Measurements from ENCODE around the gene SPSB1. TPM values are rescaled to one million over a fixed set of nuclear protein-coding genes. Genes with fewer than 3 reads are reported as not detected.

SPSB1 gene
- total and polyA plus RNA-seq, 2 of the 4 experiments (the other 2 are of a cell fraction) = 16.7 to 19.8 TPM

GRCh38 chr1:9262096-9262986, 30.4 kb upstream of the SPSB1 start:
- intact Hi-C loops (cut with micrococcal nuclease) = no loop called here
- no TSS peak for BruUV-seq (replicated peaks)
- no peak for DNase-seq

More at GRCh38 chr1:9262096-9262986, 30.4 kb upstream of the SPSB1 start:
- no peak for ATAC-seq (ENCODE audit: low read depth)
- no peak overlapping the region for H2AK5ac ChIP-seq (ENCODE audit: low read depth, low read length)
- no peak overlapping the region for H4K8ac ChIP-seq (ENCODE audit: low read depth in 2 of 2, low read length in 2 of 2)
- no peak overlapping the region for H3K18ac ChIP-seq (ENCODE audit: low read depth, low read length)
- TF ChIP-seq NFE2L2 (IDR thresholded peaks at IDR 0.05; ENCODE audit: low read depth, low read length) (no peak), BHLHE40 (IDR thresholded peaks at IDR 0.05; ENCODE audit: low read depth, low read length) (no peak), POLR2A (IDR thresholded peaks at IDR 0.05; ENCODE audit: low read depth, low read length) (no peak), SMC3 (IDR thresholded peaks at IDR 0.05; ENCODE audit: low read depth, low read length) (no peak), RCOR1 (IDR thresholded peaks at IDR 0.05; ENCODE audit: insufficient replicate concordance, low read length) (no peak)
- TF ChIP-seq, protein P1, sequence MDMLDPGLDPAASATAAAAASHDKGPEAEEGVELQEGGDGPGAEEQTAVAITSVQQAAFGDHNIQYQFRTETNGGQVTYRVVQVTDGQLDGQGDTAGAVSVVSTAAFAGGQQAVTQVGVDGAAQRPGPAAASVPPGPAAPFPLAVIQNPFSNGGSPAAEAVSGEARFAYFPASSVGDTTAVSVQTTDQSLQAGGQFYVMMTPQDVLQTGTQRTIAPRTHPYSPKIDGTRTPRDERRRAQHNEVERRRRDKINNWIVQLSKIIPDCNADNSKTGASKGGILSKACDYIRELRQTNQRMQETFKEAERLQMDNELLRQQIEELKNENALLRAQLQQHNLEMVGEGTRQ (IDR thresholded peaks at IDR 0.05; ENCODE audit: low read depth, low read length) = no peak
- TF ChIP-seq, protein P2, sequence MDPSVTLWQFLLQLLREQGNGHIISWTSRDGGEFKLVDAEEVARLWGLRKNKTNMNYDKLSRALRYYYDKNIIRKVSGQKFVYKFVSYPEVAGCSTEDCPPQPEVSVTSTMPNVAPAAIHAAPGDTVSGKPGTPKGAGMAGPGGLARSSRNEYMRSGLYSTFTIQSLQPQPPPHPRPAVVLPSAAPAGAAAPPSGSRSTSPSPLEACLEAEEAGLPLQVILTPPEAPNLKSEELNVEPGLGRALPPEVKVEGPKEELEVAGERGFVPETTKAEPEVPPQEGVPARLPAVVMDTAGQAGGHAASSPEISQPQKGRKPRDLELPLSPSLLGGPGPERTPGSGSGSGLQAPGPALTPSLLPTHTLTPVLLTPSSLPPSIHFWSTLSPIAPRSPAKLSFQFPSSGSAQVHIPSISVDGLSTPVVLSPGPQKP (IDR thresholded peaks at IDR 0.05; ENCODE audit: borderline replicate concordance, low read depth, low read length) = no peak
- H2AFZ ChIP-seq (replicated peaks; ENCODE audit: low read length, poor library complexity) = no peak overlapping the region
- no peak overlapping the region for H3K4me2 ChIP-seq (ENCODE audit: low read depth, low read length)
- H3K36me3 ChIP-seq (ENCODE audit: control insufficient read depth, insufficient read depth, low read length) = peaks cover 34% of the 10 kb centered on the region
- H3K56ac ChIP-seq (ENCODE audit: extremely low read depth, insufficient read depth, low read length) = no peak overlapping the region
- H2BK20ac ChIP-seq (ENCODE audit: low read depth, low read length) = no peak overlapping the region
- no peak overlapping the region for H3K27ac ChIP-seq (ENCODE audit: insufficient read depth, low read length)
- no peak overlapping the region for H3K4ac ChIP-seq (ENCODE audit: low read depth, low read length)
- no peak overlapping the region for H3K23ac ChIP-seq (ENCODE audit: low read depth, low read length)
- peaks cover 28 to 50% of the 10 kb centered on the region in 2 experiments for H3K79me1 ChIP-seq (ENCODE audit: low read depth in 1 of 2, low read length in 2 of 2)
- H3K9me3 ChIP-seq (ENCODE audit: control insufficient read depth, insufficient read depth, low read length) = no peaks in the 10 kb centered on the region
- H2BK15ac ChIP-seq (ENCODE audit: low read depth, low read length) = no peak overlapping the region
- no peak overlapping the region for H4K91ac ChIP-seq (ENCODE audit: insufficient read depth, low read depth, low read length)
- peaks cover 4% of the 10 kb centered on the region for H3K4me1 ChIP-seq (ENCODE audit: control insufficient read depth, insufficient read depth, low read length)
- ChIA-PET POLR2A (ENCODE audit: unreplicated experiment) (no interaction called here), CTCF (no interaction called here)
- H4K20me1 ChIP-seq (ENCODE audit: insufficient read depth, low read length) = peaks cover 22% of the 10 kb centered on the region; the same call in 1 of the 2 replicates
- no peak overlapping the region for H3K9ac ChIP-seq (ENCODE audit: low read depth, low read length)
- in situ Hi-C loops (cut with MboI; ENCODE audit: low sequenced_read_pairs) (no loop called here), dilution Hi-C loops (cut with HindIII; ENCODE audit: low sequenced_read_pairs, unreplicated experiment) (no loop called here)
- peaks cover 9% of the 10 kb centered on the region for H3K9me1 ChIP-seq (ENCODE audit: insufficient read depth, low read length)
- no peak overlapping the region for H3K14ac ChIP-seq (replicated peaks; ENCODE audit: low read depth, low read length)
- H3K4me3 ChIP-seq (ENCODE audit: insufficient read depth, low read depth, low read length) = no peak overlapping the region
- 89% methylated on average over 16 of the region's 33 CpGs; no CpG with 5 or more reads in 1 of the 2 experiments for WGBS, 2 experiments (ENCODE audit: extremely low coverage in 2 of 2, insufficient read length in 1 of 2)
- no peak overlapping the region for H4K5ac ChIP-seq (ENCODE audit: low read depth, low read length)
- no peak overlapping the region for H2BK120ac ChIP-seq (ENCODE audit: low read depth, low read length)
- no peaks in the 10 kb centered on the region for H3K27me3 ChIP-seq (ENCODE audit: control insufficient read depth, insufficient read depth, low read length)
- no peak overlapping the region for H2AK9ac ChIP-seq (replicated peaks; ENCODE audit: low read depth, low read length, poor library complexity)
- no peak overlapping the region for H2BK5ac ChIP-seq (ENCODE audit: low read depth, low read length, poor library complexity, severe bottlenecking)

Data from IMR-90 (cell line).